ENCODE data around the gene NXPE3.
"Not testable (repeated sequence)": the region's sequence is repeated elsewhere in the genome, so short reads cannot be mapped to it uniquely, and the experiment has no call there.

NXPE3 gene

GRCh38 chr3:101753386-101754113 is 25.5 kb upstream of the NXPE3 start:
- not testable (repeated sequence) for H2BK12ac ChIP-seq (ENCODE audit: low read length in 2 of 2); H3K9ac ChIP-seq (ENCODE audit: low read length); H3K27ac ChIP-seq (ENCODE audit: low read length, poor library complexity, severe bottlenecking); H3K18ac ChIP-seq (ENCODE audit: low read depth in 1 of 2, low read length in 2 of 2); H2AK5ac ChIP-seq (ENCODE audit: low read length, severe bottlenecking); H4K8ac ChIP-seq (ENCODE audit: low read length); H3K9me3 ChIP-seq (ENCODE audit: control insufficient read depth, low read length); H3K79me1 ChIP-seq (replicated peaks; ENCODE audit: low read length, poor library complexity, severe bottlenecking); H4K91ac ChIP-seq (ENCODE audit: low read length); H3K4ac ChIP-seq (ENCODE audit: low read depth in 1 of 2, low read length in 2 of 2); H2BK15ac ChIP-seq (ENCODE audit: low read depth, poor library complexity, severe bottlenecking); H2AFZ ChIP-seq (ENCODE audit: low read depth, low read length); H3K4me3 ChIP-seq (ENCODE audit: insufficient read depth in 1 of 2, low read depth in 1 of 2, low read length in 2 of 2); H3K27me3 ChIP-seq (ENCODE audit: control insufficient read depth in 1 of 2, insufficient read depth in 1 of 2, low read length in 2 of 2); H3K23ac ChIP-seq (ENCODE audit: low read length in 2 of 2); H2BK120ac ChIP-seq (ENCODE audit: low read depth, low read length); H3K4me2 ChIP-seq (ENCODE audit: low read length, poor library complexity, severe bottlenecking); H2BK5ac ChIP-seq (ENCODE audit: low read depth, low read length, poor library complexity, severe bottlenecking); DNase-seq; H3K14ac ChIP-seq (ENCODE audit: low read length in 2 of 2); H3K4me1 ChIP-seq (ENCODE audit: control insufficient read depth, insufficient read depth, low read depth, low read length)
- peaks cover 11 to 37% of the 10 kb centered on the region in 2 experiments for H3K36me3 ChIP-seq (ENCODE audit: control insufficient read depth in 1 of 2, insufficient read depth in 2 of 2, low read depth in 1 of 2, low read length in 2 of 2)
- WGBS, result 91% methylated on average over 11 of the region's 23 CpGs

- Histone ChIP-seq H3K79me1 (replicated peaks; ENCODE audit: low read length, poor library complexity, severe bottlenecking) (peaks cover 10% of the 10 kb centered on the region), H3K23ac (ENCODE audit: low read length in 2 of 2) (no peak overlapping the region), H3K27ac (ENCODE audit: low read length, poor library complexity, severe bottlenecking) (no peak overlapping the region), H2BK5ac (ENCODE audit: low read depth, low read length, poor library complexity, severe bottlenecking) (no peak overlapping the region), H2BK15ac (ENCODE audit: low read depth, poor library complexity, severe bottlenecking) (no peak overlapping the region), H3K4me3 (ENCODE audit: insufficient read depth in 1 of 2, low read depth in 1 of 2, low read length in 2 of 2) (no peak overlapping the region), H4K8ac (ENCODE audit: low read length) (no peak overlapping the region), H3K9me3 (ENCODE audit: control insufficient read depth, low read length) (no peaks in the 10 kb centered on the region), H3K36me3 (ENCODE audit: control insufficient read depth in 1 of 2, insufficient read depth in 2 of 2, low read depth in 1 of 2, low read length in 2 of 2) (peaks cover 11 to 59% of the 10 kb centered on the region in 2 experiments), H3K4me1 (ENCODE audit: control insufficient read depth, insufficient read depth, low read depth, low read length) (no peaks in the 10 kb centered on the region), H3K9ac (ENCODE audit: low read length) (no peak overlapping the region), H4K91ac (ENCODE audit: low read length) (no peak overlapping the region), H3K4ac (ENCODE audit: low read depth in 1 of 2, low read length in 2 of 2) (no peak overlapping the region), H3K18ac (ENCODE audit: low read depth in 1 of 2, low read length in 2 of 2) (no peak overlapping the region), H2BK12ac (ENCODE audit: low read length in 2 of 2) (no peak overlapping the region), H3K4me2 (ENCODE audit: low read length, poor library complexity, severe bottlenecking) (no peak overlapping the region), H3K14ac (ENCODE audit: low read length in 2 of 2) (no peak overlapping the region), H2BK120ac (ENCODE audit: low read depth, low read length) (no peak overlapping the region), H3K27me3 (ENCODE audit: control insufficient read depth in 1 of 2, insufficient read depth in 1 of 2, low read length in 2 of 2) (no peaks in the 10 kb centered on the region), H2AK5ac (ENCODE audit: low read length, severe bottlenecking) (no peak overlapping the region), H2AFZ (ENCODE audit: low read depth, low read length) (no peak overlapping the region)
- 97% methylated on average over 5 of the region's 6 CpGs for WGBS
- no peak for DNase-seq
Observed at GRCh38 chr3:101758224-101758623, 20.8 kb upstream of the NXPE3 start.

DNA sequence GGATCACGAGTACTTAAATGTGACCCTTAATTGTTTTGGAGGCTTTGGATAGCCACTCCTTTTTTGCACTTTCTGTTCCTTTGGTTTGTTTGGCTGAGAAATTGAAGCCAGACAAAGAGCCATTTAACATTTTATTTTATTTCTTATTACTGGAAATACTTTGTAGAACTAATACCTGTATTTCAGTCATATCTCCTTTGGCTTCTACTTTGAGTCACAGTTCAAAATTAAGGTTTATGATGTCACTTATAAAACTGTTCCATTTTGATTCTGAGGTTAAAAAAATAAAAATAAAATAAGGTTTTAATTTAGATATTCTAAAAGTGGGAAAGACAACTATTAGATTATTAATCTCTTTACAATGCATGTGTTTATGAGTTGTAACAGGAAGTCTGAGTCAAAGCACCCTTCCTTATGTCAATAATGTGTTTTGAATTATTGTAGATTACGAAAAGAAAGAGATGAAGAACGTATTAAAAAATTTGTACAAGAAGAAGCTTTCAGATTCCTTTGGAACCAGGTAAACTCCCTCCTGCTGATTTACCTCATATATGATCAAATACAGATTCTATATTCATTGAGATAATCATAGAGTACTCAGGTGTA is 16.9 kb upstream of the NXPE3 start:
- Histone ChIP-seq H3K27me3 (ENCODE audit: control insufficient read depth in 1 of 2, insufficient read depth in 1 of 2, low read length in 2 of 2) (no peaks in the 10 kb centered on the region), H3K4me3 (ENCODE audit: insufficient read depth in 1 of 2, low read depth in 1 of 2, low read length in 2 of 2) (no peak overlapping the region), H3K9ac (ENCODE audit: low read length) (no peak overlapping the region), H2BK120ac (ENCODE audit: low read depth, low read length) (no peak overlapping the region), H3K79me1 (replicated peaks; ENCODE audit: low read length, poor library complexity, severe bottlenecking) (peaks cover 8% of the 10 kb centered on the region), H3K4me1 (ENCODE audit: control insufficient read depth, insufficient read depth, low read depth, low read length) (no peaks in the 10 kb centered on the region), H3K23ac (ENCODE audit: low read length in 2 of 2) (no peak overlapping the region), H2BK15ac (ENCODE audit: low read depth, poor library complexity, severe bottlenecking) (no peak overlapping the region), H3K9me3 (ENCODE audit: control insufficient read depth, low read length) (no peaks in the 10 kb centered on the region), H3K36me3 (ENCODE audit: control insufficient read depth in 1 of 2, insufficient read depth in 2 of 2, low read depth in 1 of 2, low read length in 2 of 2) (peaks cover 0 to 54% of the 10 kb centered on the region in 2 experiments), H2BK12ac (ENCODE audit: low read length in 2 of 2) (no peak overlapping the region), H4K8ac (ENCODE audit: low read length) (no peak overlapping the region), H3K18ac (ENCODE audit: low read depth in 1 of 2, low read length in 2 of 2) (no peak overlapping the region), H2AK5ac (ENCODE audit: low read length, severe bottlenecking) (no peak overlapping the region), H2BK5ac (ENCODE audit: low read depth, low read length, poor library complexity, severe bottlenecking) (no peak overlapping the region), H4K91ac (ENCODE audit: low read length) (no peak overlapping the region), H3K4me2 (ENCODE audit: low read length, poor library complexity, severe bottlenecking) (no peak overlapping the region), H3K4ac (ENCODE audit: low read depth in 1 of 2, low read length in 2 of 2) (no peak overlapping the region), H3K14ac (ENCODE audit: low read length in 2 of 2) (no peak overlapping the region), H3K27ac (ENCODE audit: low read length, poor library complexity, severe bottlenecking) (no peak overlapping the region), H2AFZ (ENCODE audit: low read depth, low read length) (no peak overlapping the region)
- 100% methylated on average over 1 of the region's 3 CpGs for whole genome bisulfite sequencing
- no peak for DNase-seq

DNA sequence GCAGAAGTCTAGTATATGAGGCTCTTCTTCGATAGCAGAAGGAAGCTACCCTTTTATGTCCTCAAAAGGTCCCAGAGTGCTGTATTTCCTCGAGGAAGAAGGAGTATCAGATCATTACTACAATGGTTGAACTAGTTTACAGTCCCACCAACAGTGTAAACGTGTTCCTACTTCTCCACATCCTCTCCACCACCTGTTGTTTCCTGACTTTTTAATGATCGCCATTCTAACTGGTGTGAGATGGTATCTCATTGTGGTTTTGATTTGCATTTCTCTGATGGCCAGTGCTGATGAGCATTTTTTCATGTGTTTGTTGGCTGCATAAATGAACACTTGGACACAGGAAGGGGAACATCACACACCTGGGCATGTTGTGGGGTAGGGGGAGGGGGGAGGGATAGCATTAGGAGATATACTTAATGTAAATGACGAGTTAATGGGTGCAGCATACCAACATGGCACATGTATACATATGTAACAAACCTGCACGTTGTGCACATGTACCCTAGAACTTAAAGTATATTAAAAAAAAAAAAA is 1.2 kb upstream of the NXPE3 start:
- H3K4me3 ChIP-seq (ENCODE audit: insufficient read depth in 1 of 2, low read depth in 1 of 2, low read length in 2 of 2); H2AK5ac ChIP-seq (ENCODE audit: low read length, severe bottlenecking); H2BK15ac ChIP-seq (ENCODE audit: low read depth, poor library complexity, severe bottlenecking); H4K8ac ChIP-seq (ENCODE audit: low read length); H3K27ac ChIP-seq (ENCODE audit: low read length, poor library complexity, severe bottlenecking); H3K36me3 ChIP-seq (ENCODE audit: control insufficient read depth in 1 of 2, insufficient read depth in 2 of 2, low read depth in 1 of 2, low read length in 2 of 2); H3K27me3 ChIP-seq (ENCODE audit: control insufficient read depth in 1 of 2, insufficient read depth in 1 of 2, low read length in 2 of 2); H3K4ac ChIP-seq (ENCODE audit: low read depth in 1 of 2, low read length in 2 of 2); H3K18ac ChIP-seq (ENCODE audit: low read depth in 1 of 2, low read length in 2 of 2); H3K23ac ChIP-seq (ENCODE audit: low read length in 2 of 2); H2BK5ac ChIP-seq (ENCODE audit: low read depth, low read length, poor library complexity, severe bottlenecking); H3K9me3 ChIP-seq (ENCODE audit: control insufficient read depth, low read length); H3K14ac ChIP-seq (ENCODE audit: low read length in 2 of 2); DNase-seq; H2AFZ ChIP-seq (ENCODE audit: low read depth, low read length); H2BK12ac ChIP-seq (ENCODE audit: low read length in 2 of 2); H3K79me1 ChIP-seq (replicated peaks; ENCODE audit: low read length, poor library complexity, severe bottlenecking); H3K9ac ChIP-seq (ENCODE audit: low read length); H3K4me2 ChIP-seq (ENCODE audit: low read length, poor library complexity, severe bottlenecking); H2BK120ac ChIP-seq (ENCODE audit: low read depth, low read length); H3K4me1 ChIP-seq (ENCODE audit: control insufficient read depth, insufficient read depth, low read depth, low read length); H4K91ac ChIP-seq (ENCODE audit: low read length): not testable (repeated sequence)
- WGBS, result 100% methylated on average over 2 of the region's 6 CpGs
